ENCODE measurements around the gene FEM1A. TPM values are rescaled to one million over a fixed set of nuclear protein-coding genes. Genes with fewer than 3 reads are reported as not detected.
"Not testable (repeated sequence)": the region's sequence is repeated elsewhere in the genome, so short reads cannot be mapped to it uniquely, and the experiment has no call there.

Gene FEM1A
- total RNA-seq, 1 experiment from 2014 or later, result 20.0 TPM

- H2AFZ ChIP-seq (ENCODE audit: low read length), result no peak overlapping the region
- H2BK20ac ChIP-seq (ENCODE audit: low read depth, low read length, poor library complexity, severe bottlenecking), result no peak overlapping the region
- H3K23ac ChIP-seq (ENCODE audit: insufficient read length, low read depth, low read length), result no peak overlapping the region
- WGBS (ENCODE audit: extremely low coverage, insufficient read length, low lambda C conversion rate), result no CpG with 5 or more reads among the region's 3 CpGs
- H3K14ac ChIP-seq (ENCODE audit: insufficient read depth, low read length), result no peak overlapping the region
- H3K23me2 ChIP-seq (ENCODE audit: insufficient read length, low read depth, low read length, poor library complexity, severe bottlenecking), result no peaks in the 10 kb centered on the region
- Mint-ChIP-seq H3K9me3 (peaks cover 0 to 5% of the 10 kb centered on the region in 2 experiments; a peak in 3 of 5 replicates), H3K27ac (no peak overlapping the region), H3K4me3 (no peak overlapping the region), H3K27me3 (ENCODE audit: low read depth) (peaks cover 25% of the 10 kb centered on the region), H3K36me3 (ENCODE audit: insufficient read depth in 1 of 3, low read depth in 3 of 3) (no peaks in the 10 kb centered on the region), H3K4me1 (no peaks in the 10 kb centered on the region; a peak in 1 of 4 replicates)
- H3K4ac ChIP-seq (ENCODE audit: low read depth, low read length), result no peak overlapping the region
- no peak overlapping the region for H2BK120ac ChIP-seq (ENCODE audit: low read depth, low read length, poor library complexity, severe bottlenecking)
- H3T11ph ChIP-seq (ENCODE audit: low read length), result no peak overlapping the region
- DNase-seq, result no peak
- no peaks in the 10 kb centered on the region for H3K79me2 ChIP-seq (ENCODE audit: insufficient read depth, low read length)
- H3K79me1 ChIP-seq (ENCODE audit: insufficient read depth, low read depth, low read length, poor library complexity, severe bottlenecking), result no peaks in the 10 kb centered on the region
- H3K4me2 ChIP-seq (ENCODE audit: insufficient read depth, insufficient read length, low read length), result no peak overlapping the region
- H3K56ac ChIP-seq (ENCODE audit: insufficient read length, low read depth, low read length), result no peak overlapping the region
- H2BK12ac ChIP-seq (ENCODE audit: insufficient read length, low read depth, low read length), result no peak overlapping the region
- H3K18ac ChIP-seq (ENCODE audit: insufficient read length, low read depth, low read length), result no peak overlapping the region
- H3K9me3 ChIP-seq (ENCODE audit: control insufficient read depth, low read depth, low read length), result no peaks in the 10 kb centered on the region
- no peak for TF ChIP-seq CTCF (conservative IDR thresholded peaks at IDR 0.05)
- no peak overlapping the region for H4K5ac ChIP-seq (ENCODE audit: insufficient read length, low read depth, low read length)
- no peak overlapping the region for H4K8ac ChIP-seq (replicated peaks; ENCODE audit: insufficient read length, low read depth, low read length)
- H4K20me1 ChIP-seq (ENCODE audit: control insufficient read depth, insufficient read depth, insufficient read length), result no peaks in the 10 kb centered on the region
- H3K4me1 ChIP-seq (ENCODE audit: insufficient read depth, low read length), result no peaks in the 10 kb centered on the region
- H3K9ac ChIP-seq (ENCODE audit: extremely low read depth, insufficient read length, low read length), result no peak overlapping the region
- H2AK5ac ChIP-seq (ENCODE audit: insufficient read length, low read length), result no peak overlapping the region
- H2BK5ac ChIP-seq (ENCODE audit: insufficient read length, low read length), result no peak overlapping the region
- H4K91ac ChIP-seq (ENCODE audit: insufficient read length, low read depth, low read length), result no peak overlapping the region
- H3K27ac ChIP-seq (ENCODE audit: insufficient read length, low read depth, low read length), result no peak overlapping the region
- no peaks in the 10 kb centered on the region for H3K27me3 ChIP-seq (ENCODE audit: insufficient read depth, low read length)
- no peak overlapping the region for H2BK15ac ChIP-seq (ENCODE audit: low read depth, low read length)
These were observed 9.7 kb upstream of the FEM1A start for GRCh38 chr19:4781801-4782200.

GRCh38 chr19:4786412-4787016 is 5.0 kb upstream of the FEM1A start:
- not testable (repeated sequence) for H3K27me3 Mint-ChIP-seq (ENCODE audit: low read depth)

More at GRCh38 chr19:4786412-4787016, 5.0 kb upstream of the FEM1A start:
- H3K27ac Mint-ChIP-seq; H2BK20ac ChIP-seq (ENCODE audit: low read depth, low read length, poor library complexity, severe bottlenecking); H3K9me3 Mint-ChIP-seq; H4K5ac ChIP-seq (ENCODE audit: insufficient read length, low read depth, low read length); H3K4ac ChIP-seq (ENCODE audit: low read depth, low read length); H3K23ac ChIP-seq (ENCODE audit: insufficient read length, low read depth, low read length); H3K14ac ChIP-seq (ENCODE audit: insufficient read depth, low read length); H2BK120ac ChIP-seq (ENCODE audit: low read depth, low read length, poor library complexity, severe bottlenecking); H3K79me2 ChIP-seq (ENCODE audit: insufficient read depth, low read length); H3K9ac ChIP-seq (ENCODE audit: extremely low read depth, insufficient read length, low read length); H3K23me2 ChIP-seq (ENCODE audit: insufficient read length, low read depth, low read length, poor library complexity, severe bottlenecking); H4K20me1 ChIP-seq (ENCODE audit: control insufficient read depth, insufficient read depth, insufficient read length); H3K4me3 Mint-ChIP-seq; H3K9me3 ChIP-seq (ENCODE audit: control insufficient read depth, low read depth, low read length); H2AFZ ChIP-seq (ENCODE audit: low read length); H2BK5ac ChIP-seq (ENCODE audit: insufficient read length, low read length); H3K18ac ChIP-seq (ENCODE audit: insufficient read length, low read depth, low read length); H3K4me1 Mint-ChIP-seq; H2BK15ac ChIP-seq (ENCODE audit: low read depth, low read length); H2BK12ac ChIP-seq (ENCODE audit: insufficient read length, low read depth, low read length); H4K91ac ChIP-seq (ENCODE audit: insufficient read length, low read depth, low read length); H3K79me1 ChIP-seq (ENCODE audit: insufficient read depth, low read depth, low read length, poor library complexity, severe bottlenecking); H3K27me3 ChIP-seq (ENCODE audit: insufficient read depth, low read length); H2AK5ac ChIP-seq (ENCODE audit: insufficient read length, low read length); H4K8ac ChIP-seq (replicated peaks; ENCODE audit: insufficient read length, low read depth, low read length); H3K27ac ChIP-seq (ENCODE audit: insufficient read length, low read depth, low read length); H3K56ac ChIP-seq (ENCODE audit: insufficient read length, low read depth, low read length); H3K4me1 ChIP-seq (ENCODE audit: insufficient read depth, low read length); H3K36me3 Mint-ChIP-seq (ENCODE audit: insufficient read depth in 1 of 3, low read depth in 3 of 3); H3T11ph ChIP-seq (ENCODE audit: low read length); H3K4me2 ChIP-seq (ENCODE audit: insufficient read depth, insufficient read length, low read length); DNase-seq: not testable (repeated sequence)
- WGBS (ENCODE audit: extremely low coverage, insufficient read length, low lambda C conversion rate), result no CpG with 5 or more reads among the region's 6 CpGs
